Astrocyte (in vitro differentiated cells and primary cell): Measurements from ENCODE around the gene FAM53A.

Source experiments
- CTCF ChIP-seq: IDR thresholded peaks from 2 replicates; pipeline ENCODE4 v1.5.1; 2011; ENCODE audit warnings: low read depth, mild to moderate bottlenecking, inconsistent platforms, low read length, moderate library complexity; ENCODE audit not compliant: insufficient read depth
- EZH2 ChIP-seq: IDR thresholded peaks from 2 replicates; pipeline ENCODE4 v1.6.1; 2012; ENCODE audit warnings: mild to moderate bottlenecking, low read length, inconsistent platforms; ENCODE audit not compliant: insufficient read depth

DNA sequence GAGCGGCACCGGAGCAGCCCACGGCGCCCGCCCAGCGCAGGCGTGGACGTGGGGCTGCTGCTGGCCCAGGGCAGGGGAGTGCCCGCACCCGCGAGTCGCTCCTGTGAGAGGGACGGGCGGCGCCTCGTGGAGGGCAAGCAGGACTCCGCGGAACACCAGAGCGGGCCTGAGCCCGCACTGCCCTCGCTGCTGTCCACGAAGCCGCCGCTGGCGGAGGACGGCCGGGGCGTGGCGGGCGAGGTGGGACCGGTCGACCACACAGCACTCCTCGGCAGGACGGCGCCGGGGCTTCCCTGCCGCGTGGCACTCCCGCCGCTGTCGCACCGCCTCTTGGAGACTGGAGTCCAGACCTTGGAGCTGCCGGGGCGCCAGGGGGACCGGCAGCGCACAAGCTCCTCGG, 29.0 kb downstream of the FAM53A start:
- no peak for TF ChIP-seq CTCF
- TF ChIP-seq EZH2: no peak
